ENCODE results near the gene DUS3L.

Gene DUS3L

DNA sequence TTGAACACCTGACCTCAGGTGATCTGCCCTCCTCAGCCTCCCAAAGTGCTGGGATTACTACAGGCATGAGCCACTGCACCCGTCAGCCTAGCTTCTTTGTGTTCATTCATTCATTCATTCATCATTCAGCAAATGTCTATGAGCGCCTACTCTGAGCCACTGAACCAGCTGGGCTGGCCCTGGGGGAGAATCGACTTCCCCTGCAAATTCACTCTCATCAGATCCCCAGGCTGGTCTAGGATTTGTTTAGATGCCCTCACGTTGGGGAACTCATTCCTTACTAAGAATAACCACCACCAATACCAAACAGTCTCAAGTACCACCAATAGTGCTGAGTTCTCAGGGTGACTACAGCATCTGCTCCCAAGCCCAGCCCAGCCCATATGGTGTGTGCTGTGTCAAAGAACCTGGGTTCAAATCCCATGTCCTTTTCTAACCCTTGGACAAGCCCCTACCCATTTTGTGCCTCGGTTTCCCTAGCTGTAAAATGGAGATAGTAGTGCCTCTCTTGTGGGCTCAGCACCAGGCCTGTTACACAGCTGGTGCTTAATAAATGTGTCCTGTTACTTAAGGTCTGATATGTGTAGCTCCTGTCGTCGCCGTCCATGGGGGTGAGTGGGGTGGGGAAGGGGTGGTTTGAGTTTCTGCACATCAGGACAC lies 30.7 kb upstream of the DUS3L start:
- DNase-seq (ENCODE audit: low spot score): no peak

GRCh38 chr19:5820785-5821184 lies 29.8 kb upstream of the DUS3L start:
- DNase-seq (ENCODE audit: low spot score): no peak

- DNase-seq (ENCODE audit: low spot score): no peak
Observed at GRCh38 chr19:5818594-5818993, 27.6 kb upstream of the DUS3L start.

GRCh38 chr19:5817218-5817617 lies 26.3 kb upstream of the DUS3L start:
- no peak for DNase-seq (ENCODE audit: low spot score)

- DNase-seq (ENCODE audit: low spot score): no peak
Observed at GRCh38 chr19:5814852-5815246, 23.9 kb upstream of the DUS3L start.

- no peak for DNase-seq (ENCODE audit: low spot score)
Observed at GRCh38 chr19:5814123-5814851, 23.3 kb upstream of the DUS3L start.

DNA sequence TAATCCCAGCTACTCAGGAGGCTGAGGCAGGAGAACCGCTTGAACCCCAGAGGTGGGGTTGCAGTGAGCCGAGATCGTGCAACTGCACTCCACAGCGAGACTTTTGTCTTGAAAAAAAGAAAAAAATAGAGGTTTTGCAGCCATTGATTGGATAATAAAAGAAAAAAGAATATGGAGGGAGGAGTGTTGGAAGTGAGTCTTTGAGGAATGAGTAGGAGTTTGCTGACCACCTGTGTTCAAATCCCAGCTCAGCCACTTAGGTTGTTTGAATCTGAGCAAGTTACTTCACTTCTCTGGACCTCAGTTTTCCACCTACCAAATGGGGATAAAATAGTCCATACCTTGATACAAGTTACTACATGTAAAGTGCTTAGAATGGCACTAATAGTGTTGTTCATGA lies 20.2 kb upstream of the DUS3L start:
- DNase-seq (ENCODE audit: low spot score): no peak

GRCh38 chr19:5809469-5809868 lies 18.5 kb upstream of the DUS3L start:
- no peak for DNase-seq (ENCODE audit: low spot score)

- DNase-seq (ENCODE audit: low spot score): no peak
Observed at GRCh38 chr19:5809053-5809452, 18.1 kb upstream of the DUS3L start.

DNA sequence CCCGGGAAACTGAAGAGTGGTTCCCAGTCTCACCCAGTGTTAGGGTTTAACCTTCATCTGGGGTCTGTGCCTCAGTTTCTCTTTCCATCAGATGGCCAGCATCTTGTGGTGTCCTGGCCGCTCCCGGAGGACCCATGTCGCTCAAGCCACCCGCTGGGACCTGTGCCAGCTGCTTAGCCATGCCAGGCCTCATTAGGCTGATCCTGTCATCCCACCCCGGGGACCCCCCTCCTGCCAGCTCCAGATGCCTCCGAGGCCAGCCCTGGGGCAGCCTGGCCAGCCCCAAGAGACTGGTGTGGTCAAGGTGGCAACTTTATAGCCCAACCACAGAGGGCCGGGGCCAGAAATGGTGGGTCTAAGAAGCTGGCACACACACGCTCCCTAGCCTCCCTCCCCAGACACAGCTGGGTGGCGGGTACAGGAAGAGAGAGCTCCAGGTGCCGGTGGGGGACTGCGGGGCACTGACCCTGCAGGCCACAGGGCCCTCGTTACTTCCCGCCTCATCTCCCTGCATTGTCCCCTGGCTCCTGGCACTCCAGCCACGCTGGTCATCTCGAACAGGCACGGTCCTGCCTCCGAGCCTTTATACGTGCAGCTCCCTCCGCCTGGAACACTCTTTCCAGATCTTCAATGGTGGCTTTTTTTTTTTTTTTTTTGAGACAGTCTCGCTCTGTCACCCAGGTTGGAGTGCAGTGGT lies 17.3 kb upstream of the DUS3L start:
- DNase-seq (ENCODE audit: low spot score): no peak

DNA sequence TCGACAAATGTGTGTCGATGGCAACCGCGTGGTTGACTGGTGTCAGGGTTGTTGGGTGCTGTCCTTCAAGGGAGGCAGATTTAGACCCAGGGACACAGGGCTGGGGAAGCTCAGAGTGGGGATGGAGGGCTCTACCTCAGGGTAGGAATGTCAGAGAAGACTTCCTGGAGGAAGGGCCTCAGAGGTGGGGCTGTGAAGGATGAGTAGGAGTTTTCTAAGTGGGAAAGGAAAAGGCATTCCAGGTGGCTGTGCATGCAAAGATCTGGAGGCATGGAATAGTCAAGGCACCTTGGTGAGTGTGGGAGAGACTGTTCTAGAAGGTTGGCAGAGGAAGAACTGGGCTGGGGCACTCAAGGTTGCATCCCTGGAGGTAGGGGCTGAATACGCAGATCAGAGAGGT lies 15.9 kb upstream of the DUS3L start:
- no peak for DNase-seq (ENCODE audit: low spot score)

GRCh38 chr19:5806133-5806489 lies 15.1 kb upstream of the DUS3L start:
- DNase-seq (ENCODE audit: low spot score): no peak

DNA sequence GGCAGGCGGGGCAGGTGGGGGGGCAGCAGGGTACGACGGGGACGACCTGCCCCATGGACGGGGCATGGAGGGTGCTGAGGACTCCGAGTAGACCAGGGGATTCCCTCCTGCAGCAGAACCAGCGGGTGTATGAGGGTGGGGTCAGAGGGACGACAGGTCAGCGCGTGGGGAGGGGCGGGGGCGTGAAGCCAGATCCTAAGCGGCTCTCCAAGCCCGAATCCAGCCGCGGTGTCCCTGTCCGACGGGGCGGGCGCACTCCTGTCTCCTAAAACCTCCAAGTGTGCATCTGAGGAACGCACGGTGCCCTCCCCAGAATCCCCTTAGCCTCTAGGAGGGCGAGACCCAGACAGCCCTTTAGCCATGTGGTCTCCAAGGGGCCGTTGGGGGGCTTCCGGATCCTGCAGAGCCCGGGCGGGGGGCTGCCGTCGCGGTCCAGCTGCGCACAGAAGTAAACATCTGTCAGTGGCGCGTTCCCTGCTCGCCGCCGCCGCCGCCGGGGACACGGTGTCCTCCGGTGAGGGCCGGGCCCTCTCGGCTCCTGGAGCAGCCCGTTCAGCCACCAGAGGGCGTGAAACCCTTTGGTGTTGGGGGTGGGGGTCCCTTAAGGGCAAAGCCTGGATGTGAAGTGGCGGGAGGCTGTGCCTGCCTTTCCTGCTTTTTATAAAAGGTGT lies 14.6 kb upstream of the DUS3L start:
- DNase-seq (ENCODE audit: low spot score): peak; percentile 65

DNA sequence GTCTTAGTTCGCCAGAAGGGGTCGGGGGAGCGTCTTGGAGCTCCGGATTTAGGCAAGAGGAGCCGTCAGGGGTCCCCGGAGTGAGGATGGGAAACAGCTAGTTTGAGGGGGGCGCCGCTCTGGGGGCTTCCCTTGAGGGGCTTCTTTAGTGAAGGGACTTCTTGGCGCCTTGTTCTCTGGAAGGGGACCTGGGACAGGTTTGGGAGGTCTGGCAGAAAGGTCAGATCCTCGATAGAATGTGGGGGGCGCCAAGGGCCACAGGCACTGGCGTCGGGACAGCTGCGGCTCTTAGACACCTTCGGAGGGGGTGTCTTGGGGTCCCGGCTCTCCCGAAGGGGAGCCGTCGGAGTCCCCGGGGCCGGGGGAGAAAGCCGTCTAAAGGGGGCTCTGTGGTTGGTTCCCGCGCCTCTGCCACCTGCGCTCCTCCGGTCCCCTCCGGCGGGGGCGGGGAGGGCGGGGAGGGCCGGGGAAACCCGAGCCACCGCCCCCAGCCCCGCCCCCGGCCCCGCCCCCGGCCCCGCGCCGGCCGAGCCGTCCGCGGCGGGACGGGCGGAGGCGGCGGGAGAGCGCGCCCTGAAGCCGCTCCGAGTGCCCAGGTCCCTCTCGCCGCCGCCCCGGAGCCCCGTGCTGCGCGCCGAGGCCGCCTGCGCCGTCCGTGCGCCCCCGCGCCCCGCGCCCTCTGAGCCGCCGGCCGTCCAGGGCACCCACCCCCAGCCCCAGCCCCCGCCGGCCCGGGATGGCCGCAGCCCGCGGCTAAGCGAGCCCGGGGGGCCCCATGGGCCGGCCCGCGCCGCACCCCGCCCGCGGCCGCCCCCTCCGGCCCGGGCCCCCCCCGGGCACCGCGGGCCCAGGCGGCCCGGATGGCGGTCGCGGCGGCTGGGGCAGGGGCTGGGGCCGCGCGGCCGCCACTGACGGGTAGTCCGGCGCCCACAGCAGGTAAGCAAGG lies 13.8 kb upstream of the DUS3L start, which contains the start of gene NRTN:
TSS of gene NRTN (plus strand) at position 552 of the 946 bp plus-strand sequence. CDS start 19,099 bp downstream, outside the sequence.
- no peak for DNase-seq (ENCODE audit: low spot score)

GRCh38 chr19:5803752-5804515 lies 13.0 kb upstream of the DUS3L start:
- peak; percentile 96 for DNase-seq (ENCODE audit: low spot score)

DNA sequence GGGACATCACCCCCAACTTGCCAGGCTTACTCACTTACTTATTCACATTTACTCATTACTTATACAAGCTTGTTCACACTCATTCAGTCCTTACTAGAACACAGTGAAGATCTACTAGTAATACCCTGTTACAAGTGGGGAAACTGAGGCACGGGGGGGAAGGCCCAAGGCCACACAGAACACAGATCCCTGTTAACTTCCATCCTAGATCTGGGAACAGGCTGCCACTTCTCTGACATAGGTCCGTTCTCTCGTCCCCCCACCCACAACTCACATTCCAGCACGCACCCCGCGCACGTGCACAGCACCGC lies 12.4 kb upstream of the DUS3L start:
- no peak for DNase-seq (ENCODE audit: low spot score)

DNA sequence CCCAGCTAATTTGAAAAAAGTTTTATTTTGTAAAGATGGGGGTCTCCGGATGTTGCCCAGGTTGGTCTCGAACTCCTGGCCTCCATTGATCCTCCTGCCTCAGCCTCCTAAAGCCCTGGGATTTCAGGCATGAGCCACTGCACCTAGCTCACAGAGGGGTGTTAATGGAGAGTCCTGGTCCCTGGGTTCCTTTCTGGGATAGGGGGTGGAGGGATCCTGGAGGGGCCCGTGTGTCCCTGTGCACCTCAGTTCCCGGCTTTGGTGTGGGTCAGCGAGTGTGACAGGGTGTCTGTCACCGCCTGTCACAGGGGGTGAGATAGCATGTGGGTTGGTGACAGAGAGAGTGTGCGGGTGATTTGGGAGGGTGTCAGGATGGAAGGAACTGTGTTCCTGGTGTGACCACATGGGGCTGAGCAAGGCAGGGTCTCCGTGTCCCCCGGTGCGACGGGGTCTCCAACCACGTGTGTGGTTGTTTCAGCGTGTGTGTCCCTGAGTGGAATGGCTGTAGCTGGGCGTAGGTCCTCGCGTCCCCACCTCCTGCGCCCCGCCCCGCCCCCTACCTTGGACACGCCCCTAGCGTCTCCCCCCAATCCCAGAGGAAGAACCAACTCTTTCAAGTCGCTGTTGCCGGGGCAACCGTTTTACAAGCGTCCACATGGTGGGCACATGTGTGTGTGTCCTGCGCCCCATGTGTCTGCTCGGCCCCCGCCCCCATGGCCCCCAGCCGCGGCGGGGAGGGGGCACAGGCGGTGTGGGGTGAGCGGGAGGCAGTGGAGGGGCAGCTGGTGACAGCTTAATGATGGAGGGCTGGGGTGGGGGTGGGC lies 11.0 kb upstream of the DUS3L start:
- DNase-seq (ENCODE audit: low spot score): no peak

- DNase-seq (ENCODE audit: low spot score): no peak
Observed at GRCh38 chr19:5800361-5801270, 9.7 kb upstream of the DUS3L start.

Measured in AG08395 (cell line).